Heart left ventricle (tissue), 16 donors: ENCODE measurements around the gene KCNQ1. TPM values are rescaled to one million over a fixed set of nuclear protein-coding genes. Genes with fewer than 3 reads are reported as not detected.
A peak's percentile ranks its signal among the peaks of the same experiment; 100 is the strongest.

ENCODE experiments used
- ATAC-seq, 4 donors: fragments of 200-7000 bp; cut with Tn5 transposase; one replicate each; pipeline ENCODE4 v1.9.1; 2020 to 2022; ENCODE audit warnings: moderate library complexity in 4 of 4, mild to moderate bottlenecking in 3 of 4, moderate number of reproducible peaks in 1 of 4
- DNase-seq, 5 donors: peaks; one replicate each; pipeline ENCODE4 v3.0.0-alpha.2; 2020
- H3K27ac ChIP-seq, 12 donors: fragments of 200-600 bp; sonication (generic) in 4 of 12; one replicate each; pipeline versions ENCODE4 v1.5.0 to v1.8.0; 2016 to 2022; ENCODE audit warnings: mild to moderate bottlenecking in 2 of 12
- H3K27me3 ChIP-seq, 9 donors: fragments of 200-600 bp; sonication (generic) in 2 of 9; one replicate each; pipeline versions ENCODE4 v1.5.1 to v1.8.0; 2016 to 2022; ENCODE audit warnings: mild to moderate bottlenecking in 3 of 9
- H3K36me3 ChIP-seq, 9 donors: fragments of 200-600 bp; sonication (generic) in 2 of 9; one replicate each; pipeline versions ENCODE4 v1.5.0 to v1.8.0; 2018 to 2022; ENCODE audit warnings: mild to moderate bottlenecking in 2 of 9
- H3K4me1 ChIP-seq, 12 donors: fragments of 200-600 bp; sonication (generic) in 4 of 12; one replicate each; pipeline versions ENCODE4 v1.5.0 to v1.8.0; 2016 to 2022; ENCODE audit warnings: mild to moderate bottlenecking in 3 of 12
- H3K4me3 ChIP-seq, 12 donors: fragments of 200-600 bp; sonication (generic) in 4 of 12; one replicate each; pipeline versions ENCODE4 v1.5.0 to v1.8.0; 2017 to 2022; ENCODE audit warnings: mild to moderate bottlenecking in 9 of 12, moderate library complexity in 4 of 12
- H3K9me3 ChIP-seq, 12 donors: fragments of 200-600 bp; sonication (generic) in 4 of 12; one replicate each; pipeline versions ENCODE4 v1.5.0 to v1.8.0; 2016 to 2022; ENCODE audit warnings: mild to moderate bottlenecking in 1 of 12
- CTCF ChIP-seq, 12 donors: fragments of 200-600 bp; sonication (generic) in 4 of 12; IDR thresholded peaks; one replicate each; pipeline versions ENCODE4 v1.5.0 to v1.8.0; 2018 to 2022; ENCODE audit warnings: antibody characterized with exemption in 12 of 12, mild to moderate bottlenecking in 5 of 12
- POLR2A ChIP-seq, 2 donors: fragments of 450-650 bp; IDR thresholded peaks; one replicate each; pipeline ENCODE4 v1.6.1; 2017; ENCODE audit warnings: antibody characterized with exemption in 2 of 2, mild to moderate bottlenecking in 2 of 2, moderate library complexity in 2 of 2
- WGBS, 4 donors: extraction: QIAGEN DNeasy Blood & Tissue Kit in 2 of 4; methylation state at CpG; one replicate each; pipeline versions ENCODE4 v1.1.5 to v1.1.7; 2013 to 2018; 5-methylcytosine and 5-hydroxymethylcytosine counted together
- intact Hi-C, 10 donors: fragments of 100-400 bp; cut with DNase I; formaldehyde crosslinking; loops; one replicate each; pipeline versions ENCODE4 v1.11.1 to v1.14.2; 2022
- polyA plus RNA-seq, 2 donors: library from polyadenylated mRNA; stranded (reverse); fragments of 200-250 nt; gene quantifications; one replicate each; pipeline ENCODE4 v1.2.3, GENCODE V29; 2013
- total RNA-seq, 9 donors: library from RNA; depleted of rRNA in 2 of 9; stranded (reverse); fragments of >200 nt in 2 of 9; fragmentation: NEBNext Ultra II Directional in 3 of 9; extraction: Animal tissue kit (Norgen Biotek cat#: 25700) in 3 of 9; gene quantifications; one replicate each; pipeline versions ENCODE4 v1.1.0 to v1.2.4, GENCODE V29; 2016 to 2023
- donor health status: ischemic (EF 13 %, LVEDD 7.1; RV severe dilation, severe dysfunction).
- donor health status: healthy with polysubstance abuse.
- donor health status: DM: no; HTN: yes; CAD: no.
- donor health status: DM: no; HTN: no; CAD: no.
- donor health status: ischemic (EF 25% LVEDD 6.9; RV normal size, moderate dysfunction).
- donor health status: ischemic (EF 25% LVEDD 5.7; RV mildly dilated, moderate dysfunction).
- donor health status: healthy.
- donor health status: DM: yes; HTN: yes; CAD: no.
- donor health status: ischemic (EF 35%, LVEDD 5.7; RV mildly dilated, moderate dysfunction).
- donor health status: nonischemic (EF 11% LVEDD 7.7; RV severe dilation, severe dysfunction).
- donor health status: DM: yes; HTN: yes; CAD: no.
- donor health status: PGD.
- donor health status: ischemic (EF 29% LVEDD 5.4; RV normal size, mild dysfunction).
- donor health status: nonischemic (EF 23%, LVEDD 6.1; RV moderate dilation, normal function).

KCNQ1 gene
- total and polyA plus RNA-seq, 11 donors: 18.6 to 42.4 (median 31.4) TPM

DNA sequence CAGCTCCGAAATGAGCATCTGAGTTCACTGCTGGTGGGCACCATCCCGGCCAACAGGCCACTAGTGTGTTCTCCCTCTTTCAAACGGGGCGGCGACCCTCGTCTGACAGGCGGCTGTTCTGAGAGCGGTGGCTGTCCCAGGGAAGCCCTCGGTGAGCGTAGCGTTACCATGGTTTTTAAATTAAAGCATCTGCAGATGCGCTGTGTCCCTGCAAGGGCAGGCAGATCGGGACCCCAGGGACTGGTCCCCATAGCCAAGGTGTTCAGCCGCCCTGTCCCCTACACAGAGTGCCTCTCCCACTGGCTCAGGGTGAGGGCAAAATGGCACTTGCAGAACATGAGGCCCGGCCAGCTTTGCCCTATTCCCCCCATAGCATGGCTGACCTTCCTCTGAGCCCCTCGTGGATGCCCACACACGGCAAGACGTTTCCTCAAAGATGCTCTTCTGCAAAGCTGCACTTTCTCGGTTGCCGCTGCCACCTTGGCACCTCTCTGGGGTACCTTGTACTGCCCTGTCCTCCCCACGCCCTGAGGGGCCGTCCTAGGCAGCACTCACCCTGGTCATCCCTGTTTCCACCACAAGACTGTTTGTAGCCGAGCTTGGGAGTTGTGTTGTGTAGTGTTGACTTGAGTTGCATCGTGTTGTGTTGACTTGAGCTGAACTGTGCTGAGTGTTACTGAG, 306.9 kb downstream of the KCNQ1 start:
- intact Hi-C loops: loop anchor here in 1 of 10 donors (10.0 kb wide), 1 partner anchor 63 kb away; no protein-coding TSS in a partner anchor
- ATAC-seq (no peak), DNase-seq (peak in 3 of 5 donors; percentile 11 to 40 (median 24))
- no peaks in the 10 kb centered on the region for H3K36me3 ChIP-seq
- H3K27ac ChIP-seq: no peak overlapping the region
- peaks cover 0 to 8% (median 0%) of the 10 kb centered on the region in 12 donors for H3K9me3 ChIP-seq
- no peak overlapping the region for H3K4me3 ChIP-seq
- H3K27me3 ChIP-seq: no peaks in the 10 kb centered on the region
- WGBS, 4 donors: 92 to 96% (median 96%) methylated on average over 24 of the region's 24 CpGs
- TF ChIP-seq CTCF (IDR thresholded peaks at IDR 0.05) (no peak), POLR2A (IDR thresholded peaks at IDR 0.05) (no peak)
- no peaks in the 10 kb centered on the region for H3K4me1 ChIP-seq

DNA sequence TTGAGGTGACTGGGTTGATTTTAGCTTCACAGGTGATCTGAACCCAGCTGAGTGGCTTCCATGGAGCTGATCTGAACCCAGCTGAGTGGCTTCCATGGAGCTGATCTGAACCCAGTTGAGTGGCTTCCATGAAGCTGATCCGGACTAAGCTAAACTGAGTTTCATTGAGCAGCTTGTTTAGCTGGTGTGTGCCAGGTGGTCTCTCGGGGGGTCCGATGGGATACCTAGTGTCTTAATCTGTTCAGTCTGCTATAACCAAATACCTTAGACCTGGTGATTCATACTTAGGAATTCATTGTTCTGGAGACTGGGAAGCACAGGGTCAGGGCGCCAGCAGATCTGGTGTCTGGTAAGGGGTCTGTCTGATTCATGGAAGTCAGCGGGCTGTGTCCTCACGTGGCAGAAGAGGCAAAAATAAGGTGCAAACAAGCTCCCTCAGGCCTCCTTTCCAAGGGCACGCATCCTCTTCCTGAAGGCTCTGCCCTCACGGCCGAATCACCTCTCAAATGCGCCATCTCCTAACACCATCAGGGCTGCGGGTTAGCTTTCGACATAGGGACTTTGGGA, 307.5 kb downstream of the KCNQ1 start:
- Histone ChIP-seq H3K27me3 (no peaks in the 10 kb centered on the region), H3K4me3 (no peak overlapping the region), H3K4me1 (no peaks in the 10 kb centered on the region), H3K36me3 (no peaks in the 10 kb centered on the region), H3K9me3 (peaks cover 0 to 14% (median 2%) of the 10 kb centered on the region in 12 donors), H3K27ac (no peak overlapping the region)
- 95 to 97% (median 95%) methylated on average over 12 of the region's 12 CpGs for WGBS, 4 donors
- TF ChIP-seq POLR2A (IDR thresholded peaks at IDR 0.05) (no peak), CTCF (IDR thresholded peaks at IDR 0.05) (no peak)
- intact Hi-C loops: loop anchor here in 1 of 10 donors (10.0 kb wide), 1 partner anchor 63 kb away; no protein-coding TSS in a partner anchor
- ATAC-seq (no peak), DNase-seq (peak in 2 of 5 donors; percentile 9 to 15)

DNA sequence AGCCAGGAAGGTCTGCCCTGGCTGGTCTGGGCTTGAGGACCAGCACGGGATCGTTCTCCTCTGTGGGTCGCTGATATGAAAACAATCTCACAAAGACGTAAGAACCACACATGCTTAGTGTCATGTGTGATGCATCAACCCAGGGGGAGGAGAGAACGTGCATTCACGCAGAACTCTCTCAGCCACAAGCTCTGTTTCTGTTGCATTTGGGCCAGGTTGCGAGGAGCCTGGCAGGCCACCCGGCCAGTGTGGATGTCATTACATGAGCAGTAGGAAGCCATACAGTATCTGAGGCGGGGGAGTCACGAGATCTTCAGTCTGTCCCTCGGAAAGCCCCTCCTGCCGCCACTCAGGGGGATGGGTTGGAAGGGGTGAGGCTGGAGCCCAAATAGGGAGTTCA, 308.1 kb downstream of the KCNQ1 start:
- Histone ChIP-seq H3K27me3 (no peaks in the 10 kb centered on the region), H3K9me3 (peaks cover 0 to 17% (median 4%) of the 10 kb centered on the region in 12 donors), H3K36me3 (no peaks in the 10 kb centered on the region), H3K4me3 (no peak overlapping the region), H3K27ac (no peak overlapping the region), H3K4me1 (no peaks in the 10 kb centered on the region)
- intact Hi-C loops: loop anchor here in 1 of 10 donors (10.0 kb wide), 1 partner anchor 62 kb away; no protein-coding TSS in a partner anchor
- ATAC-seq (no peak), DNase-seq (peak in 2 of 5 donors; percentile 14 to 15)
- no peak for TF ChIP-seq CTCF (IDR thresholded peaks at IDR 0.05)
- TF ChIP-seq POLR2A (IDR thresholded peaks at IDR 0.05): no peak
- WGBS, 4 donors: 83 to 87% (median 86%) methylated on average over 11 to 12 of the region's 12 CpGs

- ATAC-seq: no peak
- peaks cover 0 to 18% (median 4%) of the 10 kb centered on the region in 12 donors for H3K9me3 ChIP-seq
- H3K4me1 ChIP-seq: no peaks in the 10 kb centered on the region
- H3K27me3 ChIP-seq: no peaks in the 10 kb centered on the region
- no peak overlapping the region for H3K27ac ChIP-seq
- DNase-seq: peak in 2 of 5 donors; percentile 6 to 20
- 93 to 98% (median 96%) methylated on average over 2 of the region's 2 CpGs for WGBS, 4 donors
- no peak overlapping the region for H3K4me3 ChIP-seq
- H3K36me3 ChIP-seq: no peaks in the 10 kb centered on the region
- intact Hi-C loops: loop anchor here in 1 of 10 donors (10.0 kb wide), 1 partner anchor 61 kb away; no protein-coding TSS in a partner anchor
- TF ChIP-seq CTCF (IDR thresholded peaks at IDR 0.05): no peak
- no peak for TF ChIP-seq POLR2A (IDR thresholded peaks at IDR 0.05)
Observed at GRCh38 chr11:2754008-2754407, 309.2 kb downstream of the KCNQ1 start.
